ENCODE results near the gene TFG. TPM values are rescaled to one million over a fixed set of nuclear protein-coding genes. Genes with fewer than 3 reads are reported as not detected.

The TFG gene
- total and polyA plus RNA-seq, 2 of the 4 experiments (the other 2 are of a cell fraction) = 47.7 to 165 TPM

- no peak overlapping the region for H3K4me3 ChIP-seq (ENCODE audit: insufficient read depth, low read depth, low read length)
- H2BK15ac ChIP-seq (ENCODE audit: low read depth, low read length) = no peak overlapping the region
- H4K91ac ChIP-seq (ENCODE audit: insufficient read depth, low read depth, low read length) = no peak overlapping the region
- H4K8ac ChIP-seq (ENCODE audit: low read depth in 2 of 2, low read length in 2 of 2) = no peak overlapping the region
- BruUV-seq (replicated peaks) = no TSS peak
- no peak overlapping the region for H3K56ac ChIP-seq (ENCODE audit: extremely low read depth, insufficient read depth, low read length)
- ChIA-PET POLR2A (ENCODE audit: unreplicated experiment) (no interaction called here), CTCF (interaction anchor here (1.1 kb wide), 1 partner anchor 16 kb away, joined by 3 read pairs; no protein-coding TSS in a partner anchor)
- no peak overlapping the region for H3K18ac ChIP-seq (ENCODE audit: low read depth, low read length)
- TF ChIP-seq NFE2L2 (IDR thresholded peaks at IDR 0.05; ENCODE audit: low read depth, low read length) (no peak), SMC3 (IDR thresholded peaks at IDR 0.05; ENCODE audit: low read depth, low read length) (no peak), FOS (IDR thresholded peaks at IDR 0.05; ENCODE audit: low read depth, low read length) (no peak), MAFK (IDR thresholded peaks at IDR 0.05; ENCODE audit: low read depth, low read length) (no peak), CTCF (conservative IDR thresholded peaks at IDR 0.05; ENCODE audit: low read depth, low read length) (no peak), ELK1 (IDR thresholded peaks at IDR 0.05; ENCODE audit: borderline replicate concordance, low read depth, low read length) (no peak), CEBPB (IDR thresholded peaks at IDR 0.05; ENCODE audit: low read depth, low read length) (no peak), RAD21 (IDR thresholded peaks at IDR 0.05; ENCODE audit: low read length) (no peak), MAZ (IDR thresholded peaks at IDR 0.05; ENCODE audit: borderline replicate concordance, low read depth, low read length) (no peak), RFX5 (IDR thresholded peaks at IDR 0.05; ENCODE audit: low read depth, low read length) (no peak), POLR2A (IDR thresholded peaks at IDR 0.05; ENCODE audit: low read depth, low read length) (no peak)
- no peak overlapping the region for H2AK5ac ChIP-seq (ENCODE audit: low read depth, low read length)
- H3K4me1 ChIP-seq (ENCODE audit: control insufficient read depth, insufficient read depth, low read length) = no peaks in the 10 kb centered on the region
- H3K9me1 ChIP-seq (ENCODE audit: insufficient read depth, low read length) = peaks cover 4% of the 10 kb centered on the region; the same call in 1 of the 2 replicates
- in situ Hi-C loops (cut with MboI; ENCODE audit: low sequenced_read_pairs) = loop anchor here (25.0 kb wide), 1 partner anchor 908 kb away; no protein-coding TSS in a partner anchor
- H3K4ac ChIP-seq (ENCODE audit: low read depth, low read length) = no peak overlapping the region
- no peak overlapping the region for H3K23ac ChIP-seq (ENCODE audit: low read depth, low read length)
- H3K14ac ChIP-seq (replicated peaks; ENCODE audit: low read depth, low read length) = no peak overlapping the region
- H3K27ac ChIP-seq (ENCODE audit: insufficient read depth, low read length) = no peak overlapping the region
- peaks cover 38% of the 10 kb centered on the region for H3K36me3 ChIP-seq (ENCODE audit: control insufficient read depth, insufficient read depth, low read length)
- no peaks in the 10 kb centered on the region for H3K9me3 ChIP-seq (ENCODE audit: control insufficient read depth, insufficient read depth, low read length)
- dilution Hi-C loops (cut with HindIII; ENCODE audit: low sequenced_read_pairs, unreplicated experiment) = no loop called here
- no peaks in the 10 kb centered on the region for H3K27me3 ChIP-seq (ENCODE audit: control insufficient read depth, insufficient read depth, low read length)
- H2BK20ac ChIP-seq (ENCODE audit: low read depth, low read length) = no peak overlapping the region
- intact Hi-C loops (cut with micrococcal nuclease) = no loop called here
- no peak overlapping the region for H2AK9ac ChIP-seq (replicated peaks; ENCODE audit: low read depth, low read length, poor library complexity)
- DNase-seq (no peak), ATAC-seq (ENCODE audit: low read depth) (no peak)
- no peak overlapping the region for H3K9ac ChIP-seq (ENCODE audit: low read depth, low read length)
- no peak overlapping the region for H2AFZ ChIP-seq (replicated peaks; ENCODE audit: low read length, poor library complexity)
- no peak overlapping the region for H3K4me2 ChIP-seq (ENCODE audit: low read depth, low read length)
- H2BK120ac ChIP-seq (ENCODE audit: low read depth, low read length) = no peak overlapping the region
- no peak overlapping the region for H4K5ac ChIP-seq (ENCODE audit: low read depth, low read length)
- H4K20me1 ChIP-seq (ENCODE audit: insufficient read depth, low read length) = peaks cover 5% of the 10 kb centered on the region; the same call in 1 of the 2 replicates
- peaks cover 6 to 25% of the 10 kb centered on the region in 2 experiments for H3K79me1 ChIP-seq (ENCODE audit: low read depth in 1 of 2, low read length in 2 of 2)
- H2BK5ac ChIP-seq (ENCODE audit: low read depth, low read length, poor library complexity, severe bottlenecking) = no peak overlapping the region
Observed at GRCh38 chr3:100745617-100746016, 36.3 kb downstream of the TFG start.

Measured in IMR-90 (cell line).